Cardiac fibroblast (primary cell): ENCODE measurements around the gene CEP97.
"Not testable (repeated sequence)": the region's sequence is repeated elsewhere in the genome, so short reads cannot be mapped to it uniquely, and the experiment has no call there.

ENCODE experiments used
- DNase-seq, 2 donors: peaks; one replicate each; pipeline versions ENCODE4 v3.0.0 to v3.0.0-alpha.2; 2010; ENCODE audit warnings: low read depth in 2 of 2
- H3K4me3 ChIP-seq, 2 donors: replicated peaks in 1 of 2; 1 replicate in 1 of 2; 2 replicates in 1 of 2; pipeline ENCODE4 v1.5.1; 2011; ENCODE audit warnings: low read depth in 2 of 2, low read length in 2 of 2, mild to moderate bottlenecking in 2 of 2, moderate library complexity in 1 of 2
- TF ChIP-seq, protein P1 (sequence below): IDR thresholded peaks from one replicate; pipeline ENCODE4 v1.5.1; 2011; ENCODE audit warnings: low read depth, mild to moderate bottlenecking, low read length, inconsistent platforms

CEP97 gene, protein sequence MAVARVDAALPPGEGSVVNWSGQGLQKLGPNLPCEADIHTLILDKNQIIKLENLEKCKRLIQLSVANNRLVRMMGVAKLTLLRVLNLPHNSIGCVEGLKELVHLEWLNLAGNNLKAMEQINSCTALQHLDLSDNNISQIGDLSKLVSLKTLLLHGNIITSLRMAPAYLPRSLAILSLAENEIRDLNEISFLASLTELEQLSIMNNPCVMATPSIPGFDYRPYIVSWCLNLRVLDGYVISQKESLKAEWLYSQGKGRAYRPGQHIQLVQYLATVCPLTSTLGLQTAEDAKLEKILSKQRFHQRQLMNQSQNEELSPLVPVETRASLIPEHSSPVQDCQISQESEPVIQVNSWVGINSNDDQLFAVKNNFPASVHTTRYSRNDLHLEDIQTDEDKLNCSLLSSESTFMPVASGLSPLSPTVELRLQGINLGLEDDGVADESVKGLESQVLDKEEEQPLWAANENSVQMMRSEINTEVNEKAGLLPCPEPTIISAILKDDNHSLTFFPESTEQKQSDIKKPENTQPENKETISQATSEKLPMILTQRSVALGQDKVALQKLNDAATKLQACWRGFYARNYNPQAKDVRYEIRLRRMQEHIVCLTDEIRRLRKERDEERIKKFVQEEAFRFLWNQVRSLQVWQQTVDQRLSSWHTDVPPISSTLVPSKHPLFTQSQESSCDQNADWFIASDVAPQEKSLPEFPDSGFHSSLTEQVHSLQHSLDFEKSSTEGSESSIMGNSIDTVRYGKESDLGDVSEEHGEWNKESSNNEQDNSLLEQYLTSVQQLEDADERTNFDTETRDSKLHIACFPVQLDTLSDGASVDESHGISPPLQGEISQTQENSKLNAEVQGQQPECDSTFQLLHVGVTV

DNA sequence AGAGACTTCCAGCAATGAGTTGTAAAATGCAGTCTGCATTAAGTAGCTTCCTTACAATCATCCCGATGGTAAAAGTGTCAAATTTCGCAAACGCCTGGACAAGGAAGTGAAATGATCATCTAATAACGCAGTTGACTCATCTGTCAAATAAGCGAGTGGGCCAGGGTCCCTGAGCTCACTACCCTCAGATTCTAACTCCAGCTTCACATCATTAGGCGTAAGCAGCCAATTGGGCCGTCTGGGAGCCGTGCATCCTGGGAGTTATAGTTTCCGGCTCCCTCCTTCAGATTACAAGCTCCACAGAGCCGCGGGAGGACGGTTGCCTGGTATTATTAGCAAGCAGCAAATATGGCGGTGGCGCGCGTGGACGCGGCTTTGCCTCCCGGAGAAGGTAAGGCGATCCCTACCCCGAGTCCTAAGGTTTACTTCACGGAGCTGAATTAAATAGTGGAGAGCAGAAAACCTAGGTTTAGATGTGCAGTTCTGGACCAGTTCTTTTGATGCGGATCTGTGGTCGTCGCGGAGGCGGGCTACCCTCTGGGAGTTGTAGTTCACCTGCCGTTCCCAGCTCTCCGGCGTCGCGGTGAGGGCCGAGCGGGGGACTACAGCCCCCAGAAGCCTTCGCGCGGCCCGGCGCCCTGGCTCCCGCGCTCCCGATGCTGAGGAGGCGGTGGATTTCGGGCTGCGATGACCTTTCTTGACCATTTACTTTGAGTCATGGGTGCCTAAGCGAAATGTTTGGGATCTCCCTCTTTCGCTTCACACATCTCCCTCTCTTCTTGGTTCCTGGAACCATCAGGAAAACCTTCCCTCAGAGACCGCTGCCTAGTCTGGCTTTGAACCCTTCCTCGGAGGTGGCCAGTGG is at the start of gene CEP97:
CEP97 (plus strand) TSS at position 286 of the 865 bp plus-strand sequence; CDS start at position 349, 63 bp downstream.
- H3K4me3 ChIP-seq, result peak within 1 kb of the TSS; percentile 77 to 89
- TF ChIP-seq, protein P1, sequence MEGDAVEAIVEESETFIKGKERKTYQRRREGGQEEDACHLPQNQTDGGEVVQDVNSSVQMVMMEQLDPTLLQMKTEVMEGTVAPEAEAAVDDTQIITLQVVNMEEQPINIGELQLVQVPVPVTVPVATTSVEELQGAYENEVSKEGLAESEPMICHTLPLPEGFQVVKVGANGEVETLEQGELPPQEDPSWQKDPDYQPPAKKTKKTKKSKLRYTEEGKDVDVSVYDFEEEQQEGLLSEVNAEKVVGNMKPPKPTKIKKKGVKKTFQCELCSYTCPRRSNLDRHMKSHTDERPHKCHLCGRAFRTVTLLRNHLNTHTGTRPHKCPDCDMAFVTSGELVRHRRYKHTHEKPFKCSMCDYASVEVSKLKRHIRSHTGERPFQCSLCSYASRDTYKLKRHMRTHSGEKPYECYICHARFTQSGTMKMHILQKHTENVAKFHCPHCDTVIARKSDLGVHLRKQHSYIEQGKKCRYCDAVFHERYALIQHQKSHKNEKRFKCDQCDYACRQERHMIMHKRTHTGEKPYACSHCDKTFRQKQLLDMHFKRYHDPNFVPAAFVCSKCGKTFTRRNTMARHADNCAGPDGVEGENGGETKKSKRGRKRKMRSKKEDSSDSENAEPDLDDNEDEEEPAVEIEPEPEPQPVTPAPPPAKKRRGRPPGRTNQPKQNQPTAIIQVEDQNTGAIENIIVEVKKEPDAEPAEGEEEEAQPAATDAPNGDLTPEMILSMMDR, result no peak
- DNase-seq, result peak; percentile 93 to 94

DNA sequence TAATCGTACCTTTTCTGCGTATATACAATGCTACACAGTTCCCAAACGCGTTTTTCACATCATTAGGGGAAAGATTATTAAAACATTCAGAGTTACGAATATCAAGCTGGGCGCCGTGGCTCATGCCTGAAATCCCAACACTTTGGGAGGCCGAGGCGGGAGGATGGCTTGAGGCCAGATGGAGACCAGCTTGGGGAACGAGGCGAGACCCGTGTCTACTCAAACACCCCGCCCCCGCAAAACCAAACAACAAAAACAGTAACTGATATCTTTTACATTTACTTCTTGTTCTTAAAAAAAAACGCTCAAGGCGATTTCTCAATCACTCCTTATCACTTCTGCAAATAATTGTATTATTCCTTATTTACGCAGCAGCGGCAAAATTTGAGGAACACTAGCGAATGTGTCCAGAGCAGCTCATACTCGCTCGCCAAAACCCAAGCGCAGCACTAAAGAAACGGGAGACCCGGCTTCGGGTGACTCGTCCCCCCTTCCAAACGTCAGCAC is 48.7 kb upstream of the CEP97 start:
- peak overlapping the region; percentile 55 to 98 for H3K4me3 ChIP-seq
- TF ChIP-seq, protein P1, result no peak
- no peak for DNase-seq

- DNase-seq, result peak; percentile 95 to 98
- TF ChIP-seq, protein P1, result no peak
- H3K4me3 ChIP-seq, result peak overlapping the region; percentile 98 to 100
These were observed 48.1 kb upstream of the CEP97 start for GRCh38 chr3:101676216-101676764.

DNA sequence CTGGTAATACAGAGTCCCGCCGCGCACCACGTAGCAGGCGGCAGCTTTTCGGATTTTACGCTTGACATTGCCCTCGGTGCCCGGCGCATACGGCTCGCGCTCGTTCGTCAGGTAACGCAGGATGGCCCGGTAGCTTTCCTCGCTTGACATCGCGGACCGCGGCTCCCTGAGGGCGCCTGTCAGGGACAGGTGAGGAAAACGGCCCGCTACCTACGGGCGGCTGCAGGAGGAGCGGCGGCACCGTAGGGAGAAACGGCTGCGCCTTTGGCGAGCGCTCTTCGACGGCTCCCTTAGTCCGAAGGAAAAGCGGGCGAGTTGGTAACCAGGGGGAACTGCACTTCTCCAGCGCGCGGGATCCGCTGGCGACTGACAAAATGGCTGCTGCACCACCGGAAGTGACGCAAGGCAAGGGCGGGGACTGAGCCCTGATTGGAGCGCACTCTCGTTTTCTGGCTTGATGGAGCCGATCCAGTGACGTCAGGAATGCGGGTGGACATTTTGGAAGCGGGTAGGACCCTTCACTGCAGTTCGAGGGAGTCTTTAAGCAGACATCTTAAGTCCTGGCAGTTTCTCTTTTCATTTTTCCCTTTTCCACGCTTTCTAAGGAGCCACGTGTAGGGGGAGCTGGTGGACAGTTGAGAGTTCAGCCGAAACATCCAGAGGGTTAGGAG is 47.5 kb upstream of the CEP97 start, which contains the start of gene ZBTB11:
ZBTB11 (minus strand) TSS at position 368 of the 671 bp plus-strand sequence; CDS start at position 150, 218 bp downstream.
- TF ChIP-seq, protein P1, result peak; percentile 51
- DNase-seq, result peak; percentile 100
- peak within 1 kb of the TSS; percentile 98 to 100 for H3K4me3 ChIP-seq

GRCh38 chr3:101677436-101678286 is 46.8 kb upstream of the CEP97 start:
- peak overlapping the region; percentile 27 to 40 for H3K4me3 ChIP-seq
- no peak for DNase-seq

DNA sequence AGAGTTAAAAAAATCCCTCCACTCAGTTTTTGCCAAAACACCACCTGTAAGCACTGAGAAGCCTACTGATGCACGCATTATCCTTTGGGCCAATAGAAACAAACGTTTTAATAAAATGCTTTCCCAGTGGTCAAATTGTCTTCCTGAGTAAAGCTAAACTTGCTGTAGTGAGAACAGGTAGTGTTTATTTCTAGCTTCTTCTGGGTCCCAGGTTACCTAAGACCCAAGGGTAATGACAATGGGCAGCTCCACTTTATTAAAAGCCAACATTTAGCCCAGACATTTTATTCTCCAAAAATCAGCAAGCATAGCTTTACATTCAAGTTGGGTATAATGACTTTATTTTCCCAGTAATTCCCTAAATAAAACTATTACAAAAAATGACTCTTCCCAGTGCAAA is 45.6 kb upstream of the CEP97 start:
- not testable (repeated sequence) for DNase-seq, H3K4me3 ChIP-seq

More at GRCh38 chr3:101677436-101678286, 46.8 kb upstream of the CEP97 start:
- TF ChIP-seq, protein P1, result no peak
